Loucy (cell line): ENCODE data around the gene EXOC3L4.
"Not testable (repeated sequence)": the region's sequence is repeated elsewhere in the genome, so short reads cannot be mapped to it uniquely, and the experiment has no call there.

Source experiments
- H2AFZ ChIP-seq: fragments of 200-600 bp; sonication (generic); 2 replicates; pipeline ENCODE4 v1.6.0; 2016; ENCODE audit warnings: antibody characterized with exemption, mild to moderate bottlenecking, low read length, moderate library complexity
- H3F3A ChIP-seq: fragments of 200-600 bp; 2 replicates; pipeline ENCODE4 v1.6.0; 2016; ENCODE audit warnings: antibody characterized with exemption, low read depth, mild to moderate bottlenecking
- H3K27me3 ChIP-seq: fragments of 200-600 bp; sonication (generic); 2 replicates; pipeline ENCODE4 v1.6.1; 2014; ENCODE audit warnings: low read length, mild to moderate bottlenecking; ENCODE audit not compliant: insufficient read depth, poor library complexity, severe bottlenecking
- H3K36me3 ChIP-seq: fragments of 200-600 bp; sonication (generic); 2 replicates; pipeline ENCODE4 v1.6.1; 2016; ENCODE audit warnings: low read length; ENCODE audit not compliant: insufficient read depth
- H3K4me1 ChIP-seq: fragments of 200-600 bp; sonication (generic); 2 replicates; pipeline ENCODE4 v1.5.1; 2014; ENCODE audit warnings: low read length, mild to moderate bottlenecking; ENCODE audit not compliant: insufficient read depth, poor library complexity, severe bottlenecking
- H3K4me2 ChIP-seq: fragments of 200-600 bp; sonication (generic); 2 replicates; pipeline ENCODE4 v1.6.0; 2014; ENCODE audit warnings: antibody characterized with exemption, low read length, low read depth, mild to moderate bottlenecking; ENCODE audit not compliant: poor library complexity, severe bottlenecking
- H3K4me3 ChIP-seq: fragments of 200-600 bp; sonication (generic); 2 replicates; pipeline ENCODE4 v1.5.1; 2014; ENCODE audit warnings: low read length, mild to moderate bottlenecking, mixed read lengths; ENCODE audit not compliant: poor library complexity, severe bottlenecking
- H3K79me2 ChIP-seq: fragments of 200-600 bp; sonication (generic); 2 replicates; pipeline ENCODE4 v1.6.1; 2014; ENCODE audit warnings: low read length; ENCODE audit not compliant: insufficient read depth
- H3K9ac ChIP-seq: fragments of 200-600 bp; sonication (generic); 2 replicates; pipeline ENCODE4 v1.6.0; 2014; ENCODE audit warnings: mild to moderate bottlenecking, low read depth, low read length, moderate library complexity; ENCODE audit not compliant: poor library complexity, severe bottlenecking
- H3K9me2 ChIP-seq: fragments of 200-600 bp; sonication (generic); replicated peaks from 2 replicates; pipeline ENCODE4 v1.6.1; 2016; ENCODE audit warnings: low read depth, low read length, mixed read lengths
- H3K9me3 ChIP-seq: fragments of 200-600 bp; sonication (generic); 2 replicates; pipeline ENCODE4 v1.6.1; 2014; ENCODE audit warnings: mild to moderate bottlenecking, antibody characterized with exemption, low read length, low read depth; ENCODE audit not compliant: insufficient read depth
- H4K20me1 ChIP-seq: fragments of 200-600 bp; sonication (generic); 2 replicates; pipeline ENCODE4 v1.6.0; 2014; ENCODE audit warnings: antibody characterized with exemption, low read length, mild to moderate bottlenecking; ENCODE audit not compliant: insufficient read depth, poor library complexity, severe bottlenecking
- EZH2phosphoT487 ChIP-seq: fragments of 200-600 bp; IDR thresholded peaks from 2 replicates; pipeline ENCODE4 v1.6.1; 2018; ENCODE audit warnings: antibody characterized with exemption, mild to moderate bottlenecking, moderate library complexity, borderline replicate concordance
- TF ChIP-seq, protein P1 (sequence below): fragments of 200-600 bp; sonication (generic); conservative IDR thresholded peaks from 2 replicates; pipeline ENCODE4 v1.5.1; 2014; ENCODE audit warnings: mild to moderate bottlenecking, antibody characterized with exemption, low read length

EXOC3L4 gene

DNA sequence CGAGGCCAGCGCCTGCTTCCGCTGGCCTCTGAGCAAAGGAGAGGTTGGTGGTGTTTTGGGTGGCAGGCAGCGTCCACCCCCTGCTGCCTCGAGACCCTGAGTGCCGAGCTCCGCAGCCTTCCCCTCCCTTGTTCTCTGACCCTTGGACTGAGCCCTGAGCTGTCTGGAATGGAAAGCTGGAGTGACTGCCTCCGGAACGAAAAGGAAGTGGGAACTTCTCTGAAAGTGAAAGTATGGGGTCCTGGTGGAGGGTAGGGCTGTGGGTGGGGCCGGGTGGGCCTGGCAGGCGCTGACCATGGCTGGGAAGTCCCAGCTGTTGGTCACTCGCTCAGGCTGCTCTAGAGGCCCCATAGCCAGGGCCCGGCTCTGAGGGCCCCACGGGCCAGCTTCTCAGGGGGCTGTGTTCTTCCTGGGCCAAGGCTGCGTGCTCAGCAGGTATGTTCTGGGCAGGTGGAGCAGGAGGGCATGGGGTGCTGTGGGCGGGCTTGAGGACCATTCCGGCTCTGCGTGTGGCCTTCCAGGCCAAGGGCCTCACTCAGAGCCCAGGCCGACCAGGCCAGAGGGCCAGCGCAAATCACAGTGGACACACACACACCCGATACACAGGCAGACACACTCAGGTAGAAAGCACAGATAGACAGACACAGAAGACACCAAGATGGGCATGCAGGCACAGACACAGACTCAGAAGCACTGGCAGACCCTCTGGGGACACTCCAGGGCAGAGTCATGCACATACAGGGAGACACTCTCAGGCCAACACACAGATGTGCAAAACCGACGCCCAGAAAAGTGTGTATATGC is at the start of gene EXOC3L4:
Gene EXOC3L4 (plus strand): TSS at position 320 of the 804 bp plus-strand sequence. CDS start 5,495 bp downstream, outside the sequence.
- Histone ChIP-seq H3K27me3 (no peaks in the 10 kb centered on the region), H3K4me1 (peaks cover 4% of the 10 kb centered on the region), H3K9me3 (no peaks in the 10 kb centered on the region), H2AFZ (no peak within 1 kb of the TSS), H3K9me2 (no peaks in the 10 kb centered on the region), H3K36me3 (no peaks in the 10 kb centered on the region), H3F3A (no peaks in the 10 kb centered on the region), H3K4me2 (no peak within 1 kb of the TSS), H3K9ac (no peak within 1 kb of the TSS), H3K4me3 (no peak within 1 kb of the TSS), H3K79me2 (no peaks in the 10 kb centered on the region), H4K20me1 (no peaks in the 10 kb centered on the region)
- TF ChIP-seq, protein P1, sequence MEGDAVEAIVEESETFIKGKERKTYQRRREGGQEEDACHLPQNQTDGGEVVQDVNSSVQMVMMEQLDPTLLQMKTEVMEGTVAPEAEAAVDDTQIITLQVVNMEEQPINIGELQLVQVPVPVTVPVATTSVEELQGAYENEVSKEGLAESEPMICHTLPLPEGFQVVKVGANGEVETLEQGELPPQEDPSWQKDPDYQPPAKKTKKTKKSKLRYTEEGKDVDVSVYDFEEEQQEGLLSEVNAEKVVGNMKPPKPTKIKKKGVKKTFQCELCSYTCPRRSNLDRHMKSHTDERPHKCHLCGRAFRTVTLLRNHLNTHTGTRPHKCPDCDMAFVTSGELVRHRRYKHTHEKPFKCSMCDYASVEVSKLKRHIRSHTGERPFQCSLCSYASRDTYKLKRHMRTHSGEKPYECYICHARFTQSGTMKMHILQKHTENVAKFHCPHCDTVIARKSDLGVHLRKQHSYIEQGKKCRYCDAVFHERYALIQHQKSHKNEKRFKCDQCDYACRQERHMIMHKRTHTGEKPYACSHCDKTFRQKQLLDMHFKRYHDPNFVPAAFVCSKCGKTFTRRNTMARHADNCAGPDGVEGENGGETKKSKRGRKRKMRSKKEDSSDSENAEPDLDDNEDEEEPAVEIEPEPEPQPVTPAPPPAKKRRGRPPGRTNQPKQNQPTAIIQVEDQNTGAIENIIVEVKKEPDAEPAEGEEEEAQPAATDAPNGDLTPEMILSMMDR: no peak
- no peak for TF ChIP-seq EZH2phosphoT487

DNA sequence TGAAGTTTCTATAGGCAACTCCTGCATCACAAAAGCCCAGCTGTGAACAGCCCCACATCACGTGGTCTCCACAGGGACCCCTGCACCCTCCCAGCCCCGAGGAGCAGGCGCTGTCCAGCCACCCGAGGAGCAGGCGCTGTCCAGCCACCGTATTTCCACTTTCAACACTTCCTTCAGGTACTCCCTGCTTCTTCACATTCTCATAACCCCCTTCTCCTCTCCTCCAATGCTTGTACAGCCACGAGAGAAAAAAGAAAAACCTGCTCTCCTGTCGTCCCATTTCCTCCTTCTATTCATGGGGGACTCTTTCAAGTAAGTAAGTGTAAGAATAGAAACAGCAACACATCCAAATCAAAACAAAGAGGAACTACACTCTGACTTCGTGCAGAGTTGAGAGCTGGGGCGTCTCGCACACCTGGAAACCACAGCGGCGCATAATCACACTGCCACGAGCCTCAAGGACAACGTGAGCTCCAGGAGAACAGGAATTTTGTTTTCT is 49.1 kb upstream of the EXOC3L4 start:
- no peak overlapping the region for H3K4me3 ChIP-seq
- no peak overlapping the region for H3K9ac ChIP-seq
- no peaks in the 10 kb centered on the region for H3K36me3 ChIP-seq
- H2AFZ ChIP-seq: no peak overlapping the region
- no peaks in the 10 kb centered on the region for H4K20me1 ChIP-seq
- H3K4me1 ChIP-seq: no peaks in the 10 kb centered on the region
- H3K27me3 ChIP-seq: no peaks in the 10 kb centered on the region
- H3K4me2 ChIP-seq: no peak overlapping the region
- no peaks in the 10 kb centered on the region for H3F3A ChIP-seq
- no peaks in the 10 kb centered on the region for H3K79me2 ChIP-seq
- H3K9me3 ChIP-seq: no peaks in the 10 kb centered on the region
- no peaks in the 10 kb centered on the region for H3K9me2 ChIP-seq
- no peak for TF ChIP-seq EZH2phosphoT487
- TF ChIP-seq, protein P1: no peak

DNA sequence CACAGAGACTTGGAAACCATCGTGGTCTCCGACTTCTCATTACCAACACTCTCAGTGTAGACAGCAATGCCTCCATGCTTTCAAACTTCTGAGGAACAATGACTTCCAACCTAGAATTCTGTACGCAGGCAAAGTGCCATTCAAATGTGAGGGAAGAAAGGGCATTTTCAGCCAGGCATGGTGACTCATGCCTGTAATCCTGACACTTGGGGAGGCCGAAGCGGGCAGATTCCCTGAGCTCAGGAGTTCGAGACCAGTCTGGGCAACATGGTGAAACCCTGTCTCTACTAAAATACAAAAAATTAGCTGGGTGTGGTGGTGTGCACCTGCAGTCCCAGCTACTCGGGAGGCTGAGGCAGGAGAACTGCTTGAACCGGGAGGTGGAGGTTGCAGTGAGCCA is 47.1 kb upstream of the EXOC3L4 start:
- not testable (repeated sequence) for H3K79me2 ChIP-seq, H3K9me2 ChIP-seq, H3K4me1 ChIP-seq, H3K36me3 ChIP-seq, H2AFZ ChIP-seq, H3F3A ChIP-seq, H3K9ac ChIP-seq, H3K4me2 ChIP-seq, H3K27me3 ChIP-seq, H4K20me1 ChIP-seq, H3K9me3 ChIP-seq, H3K4me3 ChIP-seq

DNA sequence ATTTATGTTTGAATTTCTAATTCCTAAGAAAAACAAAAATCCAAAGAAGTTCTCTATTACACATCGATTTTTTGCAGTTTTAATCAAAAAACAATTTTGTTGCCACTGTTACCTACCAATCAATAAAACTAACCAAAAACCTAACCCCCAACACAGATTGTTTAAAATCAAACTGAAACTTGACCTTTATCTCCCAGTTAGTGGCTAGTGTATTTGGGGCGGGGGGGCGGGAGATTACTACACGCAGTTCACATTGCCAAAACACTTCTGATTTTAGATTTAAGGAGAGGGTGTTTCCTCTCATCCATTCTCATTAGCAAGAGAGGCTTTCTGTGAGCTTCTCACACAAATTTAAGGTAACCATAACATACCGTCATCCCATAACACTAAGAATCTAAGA is 43.6 kb upstream of the EXOC3L4 start:
- Histone ChIP-seq H3F3A (no peaks in the 10 kb centered on the region), H2AFZ (no peak overlapping the region), H3K36me3 (no peaks in the 10 kb centered on the region), H4K20me1 (no peaks in the 10 kb centered on the region), H3K9me3 (no peaks in the 10 kb centered on the region), H3K4me3 (no peak overlapping the region), H3K27me3 (no peaks in the 10 kb centered on the region), H3K9ac (no peak overlapping the region), H3K79me2 (no peaks in the 10 kb centered on the region), H3K4me2 (no peak overlapping the region), H3K9me2 (no peaks in the 10 kb centered on the region), H3K4me1 (no peaks in the 10 kb centered on the region)
- TF ChIP-seq, protein P1: no peak
- TF ChIP-seq EZH2phosphoT487: no peak
